Prostate gland (tissue), 2 donors: ENCODE results near the gene RUSF1. TPM values are rescaled to one million over a fixed set of nuclear protein-coding genes. Genes with fewer than 3 reads are reported as not detected.

Source experiments
- DNase-seq: peaks from one replicate; pipeline ENCODE4 v3.0.0-alpha.2; 2019; ENCODE audit warnings: low spot score
- H3K27ac ChIP-seq, 2 donors: fragments of 200-600 bp; sonication (generic); 2 replicates each; pipeline ENCODE4 v1.5.1; 2017 to 2019
- H3K27me3 ChIP-seq: fragments of 200-600 bp; sonication (generic); replicated peaks from 2 replicates; pipeline ENCODE4 v1.5.1; 2019; ENCODE audit not compliant: insufficient read depth
- H3K36me3 ChIP-seq, 2 donors: fragments of 200-600 bp; sonication (generic); 1 replicate in 1 of 2; 2 replicates in 1 of 2; pipeline versions ENCODE4 v1.5.1 to v1.8.1; 2017 to 2019
- H3K4me1 ChIP-seq: fragments of 200-600 bp; sonication (generic); replicated peaks from 2 replicates; pipeline ENCODE4 v1.5.1; 2019
- H3K4me3 ChIP-seq, 2 donors: fragments of 200-600 bp; sonication (generic); 2 replicates each; pipeline ENCODE4 v1.5.1; 2017 to 2019
- H3K9me3 ChIP-seq: fragments of 200-600 bp; sonication (generic); 2 replicates; pipeline ENCODE4 v1.5.1; 2017
- CTCF ChIP-seq, 4 experiments: fragments of 200-600 bp in 2 of 4; fragments of 450-650 bp in 2 of 4; sonication (generic) in 2 of 4; IDR thresholded peaks; 1 replicate in 3 of 4; 2 replicates in 1 of 4; pipeline ENCODE4 v1.5.1; 2016 to 2019; ENCODE audit warnings: antibody characterized with exemption in 4 of 4, mild to moderate bottlenecking in 2 of 4, moderate library complexity in 2 of 4
- POLR2A ChIP-seq: fragments of 450-650 bp; IDR thresholded peaks from one replicate; pipeline ENCODE4 v1.6.1; 2016; ENCODE audit warnings: antibody characterized with exemption, mild to moderate bottlenecking
- POLR2AphosphoS5 ChIP-seq: sonication (generic); formaldehyde crosslinking; IDR thresholded peaks from one replicate; pipeline ENCODE4 v1.6.1; 2017; ENCODE audit warnings: antibody characterized with exemption
- WGBS: methylation state at CpG from one replicate; pipeline ENCODE4 v1.1.5; 2018; 5-methylcytosine and 5-hydroxymethylcytosine counted together
- intact Hi-C: fragments of 100-400 bp; cut with DNase I; formaldehyde crosslinking; loops from one replicate; pipeline ENCODE4 v1.14.2; 2022
- total RNA-seq, 2 donors: library from RNA; depleted of rRNA; stranded (reverse); fragments of >200 nt; gene quantifications; one replicate each; pipeline ENCODE4 v1.1.0, GENCODE V29; 2016

Gene RUSF1
- total RNA-seq, 2 donors from 2014 or later: 142 to 153 TPM

GRCh38 chr16:31474173-31474714, 33.9 kb downstream of the RUSF1 start:
- H3K27me3 ChIP-seq: no peaks in the 10 kb centered on the region
- H3K4me1 ChIP-seq: no peaks in the 10 kb centered on the region
- H3K9me3 ChIP-seq: no peaks in the 10 kb centered on the region
- WGBS: 77% methylated on average over 12 of the region's 12 CpGs
- H3K27ac ChIP-seq: no peak overlapping the region
- no peak for TF ChIP-seq CTCF (IDR thresholded peaks at IDR 0.05)
- no peak for TF ChIP-seq POLR2AphosphoS5
- no peak for TF ChIP-seq POLR2A
- DNase-seq: no peak
- H3K36me3 ChIP-seq: no peaks in the 10 kb centered on the region
- intact Hi-C loops: no loop called here
- H3K4me3 ChIP-seq: no peak overlapping the region

- H3K27me3 ChIP-seq: no peaks in the 10 kb centered on the region
- no peak overlapping the region for H3K4me3 ChIP-seq
- WGBS: 82% methylated on average over 16 of the region's 17 CpGs
- no peak for TF ChIP-seq POLR2A
- TF ChIP-seq CTCF (IDR thresholded peaks at IDR 0.05): no peak
- no peak for TF ChIP-seq POLR2AphosphoS5
- no peaks in the 10 kb centered on the region for H3K4me1 ChIP-seq
- H3K36me3 ChIP-seq: no peaks in the 10 kb centered on the region
- DNase-seq: no peak
- no peaks in the 10 kb centered on the region for H3K9me3 ChIP-seq
- intact Hi-C loops: no loop called here
- H3K27ac ChIP-seq: no peak overlapping the region
Measured at GRCh38 chr16:31473264-31473984, 34.8 kb downstream of the RUSF1 start.

- DNase-seq: no peak
Measured at GRCh38 chr16:31472709-31473203, 35.4 kb downstream of the RUSF1 start.

GRCh38 chr16:31471875-31472708, 36.1 kb downstream of the RUSF1 start, which contains the start of gene TGFB1I1:
TGFB1I1 (plus strand) TSS chr16:31472152; CDS start chr16:31472189, 37 bp downstream.
- no peak for DNase-seq
- Histone ChIP-seq H3K9me3 (no peaks in the 10 kb centered on the region), H3K27ac (peak within 1 kb of the TSS; percentile 86 to 87), H3K4me3 (peak within 1 kb of the TSS; percentile 51 to 55), H3K4me1 (no peaks in the 10 kb centered on the region), H3K27me3 (no peaks in the 10 kb centered on the region), H3K36me3 (no peaks in the 10 kb centered on the region)
- 2% methylated on average over 41 of the region's 63 CpGs for WGBS
- intact Hi-C loops: no loop called here
- TF ChIP-seq POLR2AphosphoS5 (no peak), CTCF (IDR thresholded peaks at IDR 0.05) (no peak), POLR2A (no peak)

More at GRCh38 chr16:31472709-31473203, 35.4 kb downstream of the RUSF1 start:
- no peaks in the 10 kb centered on the region for H3K9me3 ChIP-seq
- intact Hi-C loops: no loop called here
- H3K36me3 ChIP-seq: no peaks in the 10 kb centered on the region
- WGBS: 24% methylated on average over 20 of the region's 20 CpGs
- no peaks in the 10 kb centered on the region for H3K27me3 ChIP-seq
- no peak for TF ChIP-seq POLR2A
- no peak for TF ChIP-seq POLR2AphosphoS5
- peak in 2 of 4 experiments; percentile 54 to 60 for TF ChIP-seq CTCF (IDR thresholded peaks at IDR 0.05)
- H3K4me1 ChIP-seq: no peaks in the 10 kb centered on the region
- H3K27ac ChIP-seq: peak overlapping the region; percentile 86 to 87
- peak overlapping the region; percentile 51 to 55 for H3K4me3 ChIP-seq
